IPS-NIHi7 (cell line): ENCODE data around the gene SHISA7.

Experiments used
- DNase-seq: peaks from one replicate; pipeline ENCODE4 v3.0.0; 2012; ENCODE audit warnings: mixed read lengths; ENCODE audit errors: extremely low spot score

Gene SHISA7

GRCh38 chr19:55482156-55482961 is 39.3 kb upstream of the SHISA7 start:
- DNase-seq = no peak

GRCh38 chr19:55481794-55482155 is 38.7 kb upstream of the SHISA7 start:
- no peak for DNase-seq

GRCh38 chr19:55481148-55481793 is 38.2 kb upstream of the SHISA7 start:
- no peak for DNase-seq

DNA sequence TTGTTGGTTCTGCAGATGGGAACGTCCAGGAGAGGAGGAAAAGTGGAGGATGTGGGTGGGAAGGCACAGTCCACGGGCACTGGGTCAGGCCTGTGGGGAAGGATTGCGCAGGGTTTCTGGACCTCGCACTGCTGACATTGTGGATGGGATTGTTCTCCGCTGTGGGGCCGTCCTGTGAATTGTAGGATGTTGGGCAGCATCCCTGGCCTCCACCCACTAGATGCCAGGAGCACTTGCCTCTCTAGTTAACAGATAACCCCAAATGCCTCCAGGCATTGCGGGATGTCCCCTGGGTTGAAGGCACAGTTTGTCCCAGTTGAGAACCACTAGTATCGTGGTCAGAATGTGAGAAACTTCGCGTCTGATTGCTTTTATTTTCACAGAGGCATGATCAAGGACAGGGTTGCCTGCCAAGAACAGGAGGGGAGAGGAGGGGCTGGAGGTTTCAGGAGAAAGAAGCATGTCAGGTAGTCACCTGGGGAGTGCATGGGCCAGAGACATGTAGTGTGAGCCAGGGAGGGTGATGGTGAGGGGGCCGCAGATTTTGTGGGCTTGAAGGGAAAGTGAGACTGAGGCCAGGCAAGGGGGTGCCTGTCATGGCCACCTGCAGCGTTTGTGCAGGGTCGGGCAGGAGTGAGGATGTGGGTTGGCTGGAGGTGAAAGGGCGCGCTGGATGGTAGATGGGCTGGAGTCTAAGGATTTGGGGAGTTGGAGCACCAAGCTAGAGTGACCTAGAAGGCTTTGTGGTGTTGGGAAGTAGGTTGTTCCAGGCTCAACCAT is 36.5 kb upstream of the SHISA7 start:
- DNase-seq = no peak

DNA sequence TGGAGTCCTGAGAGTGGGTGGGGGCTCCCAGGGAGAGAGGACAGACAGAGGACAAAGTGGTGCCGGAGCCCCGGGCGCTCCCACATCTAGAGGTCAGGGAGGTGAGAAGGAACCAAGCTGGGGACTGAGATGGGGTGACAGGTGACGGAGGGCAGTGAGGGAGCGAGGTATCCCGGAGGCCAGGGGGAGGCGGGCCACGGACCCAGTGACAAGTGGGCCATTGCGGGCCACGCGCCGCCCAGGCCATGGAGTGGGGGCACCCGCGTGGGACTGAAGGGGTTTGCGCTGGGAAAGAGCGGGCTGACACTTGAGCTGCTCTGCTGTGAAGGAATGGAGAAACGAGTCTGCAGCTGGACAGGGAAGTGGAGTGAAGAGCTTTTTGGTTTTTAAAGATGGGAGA is 35.9 kb upstream of the SHISA7 start:
- DNase-seq = no peak

DNA sequence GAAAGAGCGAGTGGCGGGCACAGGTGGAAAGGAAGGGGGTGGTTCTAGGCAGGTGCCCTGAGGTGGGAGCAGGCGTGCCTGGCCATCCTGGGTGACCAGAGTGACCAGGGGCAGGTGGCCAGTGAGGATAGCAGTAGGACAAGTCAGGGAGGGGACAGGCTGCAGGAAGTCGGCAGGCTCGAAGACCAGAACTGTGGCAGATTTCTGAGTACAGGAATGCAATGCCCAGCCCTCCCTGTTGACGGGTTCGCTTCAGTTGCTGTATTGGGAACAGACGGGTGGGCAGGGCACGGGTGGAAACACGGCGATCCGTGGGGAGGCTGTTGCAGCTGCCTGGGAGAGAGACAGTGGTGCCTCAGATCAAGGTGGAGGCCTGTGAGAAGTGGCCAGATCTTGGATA is 35.3 kb upstream of the SHISA7 start:
- no peak for DNase-seq

DNA sequence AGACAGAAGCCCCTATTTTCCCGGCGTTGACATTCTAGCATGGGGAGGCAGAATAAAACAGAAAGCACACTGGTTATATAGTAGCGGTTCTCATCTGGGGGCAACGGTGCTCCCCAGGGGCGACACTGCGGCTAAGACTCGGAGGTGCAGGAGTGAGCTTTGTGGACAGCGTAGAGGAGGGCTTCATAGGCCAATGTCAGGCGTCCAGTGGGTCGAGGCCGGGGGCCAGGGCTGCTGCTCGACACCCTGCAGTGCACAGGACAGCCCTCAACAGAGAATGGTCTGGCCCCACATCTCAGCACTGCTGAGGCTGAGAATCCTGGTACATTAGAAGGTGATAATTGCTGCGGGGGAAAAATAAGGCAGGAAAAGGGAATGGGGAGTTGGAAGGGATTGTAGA is 34.8 kb upstream of the SHISA7 start:
- DNase-seq = no peak

GRCh38 chr19:55476100-55476775 is 33.1 kb upstream of the SHISA7 start, which contains the start of gene ZNF628:
ZNF628 (plus strand) TSS chr19:55476617; CDS start chr19:55479911, 3,294 bp downstream.
- DNase-seq = peak; percentile 95

DNA sequence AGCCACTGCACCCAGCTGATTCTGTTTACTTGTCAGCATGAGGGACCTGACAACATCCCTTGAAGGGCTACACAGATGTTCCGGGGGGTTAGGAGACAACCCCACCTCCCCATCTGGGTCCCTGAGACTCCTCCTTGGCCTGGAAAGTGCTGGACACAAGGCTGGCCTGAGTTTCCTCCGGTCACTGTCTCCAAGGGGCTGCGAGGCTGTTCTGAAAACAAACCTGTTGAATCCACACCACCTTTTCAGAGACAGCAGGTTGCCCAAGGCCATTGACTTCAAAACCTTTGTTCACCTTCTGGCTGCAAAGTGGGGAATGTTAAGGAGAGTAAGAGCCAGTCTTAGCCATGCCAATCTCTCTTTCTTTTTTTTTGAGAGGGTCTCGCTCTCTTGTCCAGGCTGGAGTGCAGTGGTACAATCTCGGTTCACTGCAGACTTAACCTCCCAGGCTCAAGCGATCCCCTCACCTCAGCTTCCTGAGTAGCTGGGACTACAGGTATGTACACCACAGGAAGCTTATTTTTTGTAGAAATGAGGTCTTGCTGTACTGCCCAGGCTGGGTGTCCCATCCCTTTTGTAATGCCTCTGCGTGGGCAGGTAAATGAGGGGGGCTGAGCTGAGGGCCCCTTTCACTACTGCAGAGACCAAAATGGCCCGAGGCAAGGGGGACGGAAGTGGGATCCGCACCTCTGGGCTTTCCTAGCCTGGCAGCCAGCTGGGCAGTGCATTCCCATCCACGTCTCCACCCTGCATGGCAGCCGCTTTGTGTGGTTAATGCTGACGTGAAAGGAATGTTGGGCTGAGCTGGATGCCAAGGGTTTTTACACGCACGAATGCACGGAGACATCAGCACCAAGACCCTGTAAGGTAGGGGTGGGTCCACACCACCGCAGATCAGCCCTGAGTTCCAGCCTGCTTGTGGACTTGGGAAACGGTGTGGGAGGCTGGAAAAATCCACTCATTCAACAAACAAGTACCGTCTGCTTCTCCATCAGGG is 31.5 kb upstream of the SHISA7 start:
- DNase-seq = no peak

- no peak for DNase-seq
These were observed 30.3 kb upstream of the SHISA7 start for GRCh38 chr19:55473225-55474012.

- no peak for DNase-seq
These were observed 29.4 kb upstream of the SHISA7 start for GRCh38 chr19:55472463-55472862.

- DNase-seq = no peak
These were observed 28.2 kb upstream of the SHISA7 start for GRCh38 chr19:55471266-55471665.

GRCh38 chr19:55468054-55468393 is 24.9 kb upstream of the SHISA7 start:
- no peak for DNase-seq

DNA sequence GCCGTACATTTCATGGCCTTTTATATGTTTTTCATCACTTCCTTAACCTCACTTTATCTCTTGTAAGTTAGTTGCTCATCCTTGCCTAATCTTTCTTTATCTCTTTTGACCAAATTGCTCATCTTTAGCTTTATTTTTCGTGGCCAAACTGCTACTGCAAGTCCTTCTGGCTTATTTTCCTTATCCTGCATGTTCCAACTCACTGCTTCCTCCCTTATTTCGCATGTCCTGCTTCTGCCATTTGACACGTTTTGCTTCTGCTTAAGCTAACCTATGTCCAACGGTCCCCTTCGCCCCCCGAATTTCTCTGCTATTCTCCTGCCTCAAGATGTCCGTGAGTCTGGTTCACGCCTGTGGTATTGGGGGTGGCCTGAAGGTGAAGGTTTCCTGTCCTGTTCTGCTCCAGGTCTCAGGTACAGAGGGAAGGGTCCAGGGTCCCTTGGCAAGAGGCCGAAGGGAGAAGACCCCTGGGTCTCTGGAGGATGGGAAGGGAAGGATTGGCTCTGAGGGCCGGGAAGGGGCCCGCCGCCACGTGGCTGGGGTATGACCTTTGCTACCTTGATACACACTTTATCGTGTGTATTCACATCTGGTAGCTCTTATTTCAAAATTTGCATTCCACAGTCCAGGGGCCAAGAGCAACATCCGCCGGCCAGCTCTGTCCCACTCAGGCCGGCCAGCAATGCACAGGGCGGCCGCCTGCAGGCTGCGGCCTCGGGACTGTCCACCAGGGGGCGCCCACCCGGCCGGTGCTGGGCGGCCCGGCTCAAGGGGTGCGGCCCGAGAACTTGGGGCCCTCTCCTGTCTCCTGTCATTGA is 24.3 kb upstream of the SHISA7 start:
- peak; percentile 71 for DNase-seq

DNA sequence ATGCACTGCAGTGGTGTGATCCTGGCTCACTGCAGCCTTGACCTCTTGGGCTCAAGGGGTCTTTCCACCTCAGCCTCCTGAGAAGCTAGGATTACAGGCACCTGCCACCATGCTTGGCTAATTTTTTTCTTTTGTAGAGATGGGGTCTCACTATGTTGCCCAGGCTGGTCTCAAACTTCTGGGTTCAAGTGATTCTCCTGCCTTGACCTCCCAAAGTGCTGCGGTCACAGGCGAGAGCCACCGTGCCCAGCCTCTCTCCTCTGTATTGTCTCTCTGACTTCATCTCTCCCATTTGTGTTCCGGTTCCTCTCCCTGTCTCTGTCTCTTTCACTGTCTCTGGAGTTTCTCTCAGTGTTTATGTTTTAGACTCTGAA is 23.1 kb upstream of the SHISA7 start:
- no peak for DNase-seq

DNA sequence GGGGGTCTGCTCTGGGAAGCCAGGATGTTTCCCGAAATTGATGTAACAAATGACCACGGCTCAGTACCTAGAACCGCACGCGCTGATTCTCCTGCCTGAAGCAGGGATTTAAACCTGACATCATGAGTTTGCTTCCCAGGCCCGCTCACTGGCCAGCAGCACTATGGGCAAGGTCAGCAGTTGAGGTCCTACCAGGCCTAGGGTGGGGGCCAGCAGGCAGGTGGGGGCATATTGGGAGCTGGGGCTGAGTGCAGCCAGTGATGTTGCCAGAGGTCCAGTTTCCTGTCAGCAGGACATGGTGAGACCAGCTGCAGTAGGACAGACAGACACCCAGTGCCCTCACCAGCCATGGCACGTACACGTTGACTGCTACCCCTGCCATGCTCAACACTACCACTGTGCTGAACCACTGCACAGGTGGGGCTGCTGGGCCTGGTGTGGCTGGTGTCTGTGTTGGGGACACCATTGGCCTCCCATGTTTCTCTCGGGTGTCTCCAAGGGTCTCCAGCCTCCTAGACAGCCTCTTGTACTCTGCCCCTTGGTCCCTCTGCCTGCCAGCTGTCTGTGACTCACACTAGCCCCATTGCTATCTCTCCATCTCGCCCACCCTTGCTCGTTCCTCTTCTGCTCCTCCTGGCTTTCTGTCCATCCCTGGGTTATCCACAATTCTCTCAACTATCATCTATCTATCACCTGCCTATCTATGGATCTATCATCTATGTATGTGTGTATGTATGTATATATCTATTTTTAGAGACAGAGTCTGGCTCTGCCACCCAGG is 22.6 kb upstream of the SHISA7 start:
- DNase-seq = no peak

GRCh38 chr19:55464662-55465054 is 21.6 kb upstream of the SHISA7 start, which contains the start of gene C19orf85:
C19orf85 (minus strand) TSS chr19:55464751; CDS start chr19:55464554, 197 bp downstream.
- no peak for DNase-seq

GRCh38 chr19:55464039-55464661 is 21.1 kb upstream of the SHISA7 start:
- no peak for DNase-seq
